ENCODE data around the gene COL13A1. TPM values are rescaled to one million over a fixed set of nuclear protein-coding genes. Genes with fewer than 3 reads are reported as not detected.

The COL13A1 gene
- total RNA-seq, 1 experiment from 2014 or later, result 5.9 TPM

DNA sequence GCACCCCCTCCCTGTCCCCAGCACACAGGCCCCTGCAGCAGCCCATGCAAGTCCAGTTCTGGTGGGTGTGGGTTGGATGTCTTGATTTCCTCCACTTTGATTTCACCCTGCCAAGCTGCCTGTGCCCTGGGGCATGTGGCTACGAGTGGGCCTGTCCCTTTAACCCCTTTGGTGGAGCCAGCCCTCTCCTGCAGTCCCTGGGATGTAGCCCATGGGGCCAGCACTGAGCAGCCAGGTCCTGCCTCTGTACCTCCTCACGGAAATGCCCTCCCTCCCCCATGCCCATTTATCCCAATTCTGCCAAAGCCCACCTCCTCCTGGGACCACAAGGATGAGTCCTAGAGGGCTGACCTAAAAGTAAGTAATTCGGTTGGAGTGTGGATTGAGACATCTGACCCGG is 11.9 kb downstream of the COL13A1 start:
- H2AFZ ChIP-seq (ENCODE audit: low read depth, low read length, poor library complexity, severe bottlenecking), result no peak overlapping the region
- ChIA-PET POLR2A (no interaction called here), CTCF (interaction anchor here (1.2 kb wide), 1 partner anchor 13 kb away, joined by 4 read pairs; no protein-coding TSS in a partner anchor), RAD21 (ENCODE audit: low non-redundant PET in 1 of 2, low total read pairs in 2 of 2, uncharacterized antibody in 2 of 2, unreplicated experiment in 2 of 2) (no interaction called here)
- BruUV-seq (replicated peaks), result no TSS peak
- intact Hi-C loops (cut with micrococcal nuclease), result no loop called here
- no peaks in the 10 kb centered on the region for H3K9me2 ChIP-seq (ENCODE audit: insufficient read depth)
- TF ChIP-seq SP1 (IDR thresholded peaks at IDR 0.05; ENCODE audit: low read depth) (no peak), ELF1 (IDR thresholded peaks at IDR 0.05; ENCODE audit: borderline replicate concordance, low read depth) (no peak), JUND (IDR thresholded peaks at IDR 0.05) (no peak), FOSL1 (IDR thresholded peaks at IDR 0.05; ENCODE audit: low read depth) (no peak), SRF (IDR thresholded peaks at IDR 0.05; ENCODE audit: low read depth) (no peak), EGR1 (IDR thresholded peaks at IDR 0.05; ENCODE audit: low read depth) (no peak), EZH2phosphoT487 (IDR thresholded peaks at IDR 0.05; ENCODE audit: borderline replicate concordance) (no peak), ZBTB33 (IDR thresholded peaks at IDR 0.05; ENCODE audit: extremely low read depth, insufficient replicate concordance, low read length) (no peak), RAD21 (IDR thresholded peaks at IDR 0.05; ENCODE audit: low read depth) (no peak), ZFX (IDR thresholded peaks at IDR 0.05) (no peak), CEBPB (IDR thresholded peaks at IDR 0.05; ENCODE audit: low read depth) (no peak), POLR2AphosphoS5 (IDR thresholded peaks at IDR 0.05; ENCODE audit: low read depth, low read length) (no peak)
- TF ChIP-seq, protein P1, sequence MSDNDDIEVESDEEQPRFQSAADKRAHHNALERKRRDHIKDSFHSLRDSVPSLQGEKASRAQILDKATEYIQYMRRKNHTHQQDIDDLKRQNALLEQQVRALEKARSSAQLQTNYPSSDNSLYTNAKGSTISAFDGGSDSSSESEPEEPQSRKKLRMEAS (IDR thresholded peaks at IDR 0.05), result no peak
- TF ChIP-seq, protein P2, sequence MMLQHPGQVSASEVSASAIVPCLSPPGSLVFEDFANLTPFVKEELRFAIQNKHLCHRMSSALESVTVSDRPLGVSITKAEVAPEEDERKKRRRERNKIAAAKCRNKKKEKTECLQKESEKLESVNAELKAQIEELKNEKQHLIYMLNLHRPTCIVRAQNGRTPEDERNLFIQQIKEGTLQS (IDR thresholded peaks at IDR 0.05), result no peak
- no peak overlapping the region for H3K27ac ChIP-seq (ENCODE audit: low read depth, low read length)
- H3K4me3 ChIP-seq (replicated peaks in 1 of 2; ENCODE audit: low read depth in 1 of 2, low read length in 2 of 2), result no peak overlapping the region
- no peaks in the 10 kb centered on the region for H3K36me3 ChIP-seq (ENCODE audit: control insufficient read depth in 1 of 2, insufficient read depth in 2 of 2, low read length in 2 of 2)
- H3K79me2 ChIP-seq (ENCODE audit: insufficient read depth, low read length), result no peaks in the 10 kb centered on the region
- DNase-seq (ENCODE audit: low read depth, low spot score) (no peak), ATAC-seq (peak; percentile 33; the same call in 1 of the 2 replicates)
- no peak overlapping the region for H3K9ac ChIP-seq (ENCODE audit: low read length)
- peaks cover 0 to 2% of the 10 kb centered on the region in 2 experiments; a peak in 1 of 4 replicates for H3K9me3 ChIP-seq (ENCODE audit: control insufficient read depth in 1 of 2, insufficient read depth in 1 of 2, low read depth in 1 of 2, low read length in 2 of 2)
- H3K4me1 ChIP-seq (ENCODE audit: control insufficient read depth in 1 of 2, insufficient read depth in 2 of 2, low read length in 2 of 2), result peaks cover 0 to 4% of the 10 kb centered on the region in 2 experiments; a peak in 1 of 4 replicates
- no peak overlapping the region for H3K4me2 ChIP-seq (ENCODE audit: low read length)
- no peaks in the 10 kb centered on the region for H4K20me1 ChIP-seq (ENCODE audit: insufficient read depth)
- no peaks in the 10 kb centered on the region for H3K27me3 ChIP-seq (ENCODE audit: insufficient read depth, low read length)
